ENCODE measurements around the gene TEX53.

DNA sequence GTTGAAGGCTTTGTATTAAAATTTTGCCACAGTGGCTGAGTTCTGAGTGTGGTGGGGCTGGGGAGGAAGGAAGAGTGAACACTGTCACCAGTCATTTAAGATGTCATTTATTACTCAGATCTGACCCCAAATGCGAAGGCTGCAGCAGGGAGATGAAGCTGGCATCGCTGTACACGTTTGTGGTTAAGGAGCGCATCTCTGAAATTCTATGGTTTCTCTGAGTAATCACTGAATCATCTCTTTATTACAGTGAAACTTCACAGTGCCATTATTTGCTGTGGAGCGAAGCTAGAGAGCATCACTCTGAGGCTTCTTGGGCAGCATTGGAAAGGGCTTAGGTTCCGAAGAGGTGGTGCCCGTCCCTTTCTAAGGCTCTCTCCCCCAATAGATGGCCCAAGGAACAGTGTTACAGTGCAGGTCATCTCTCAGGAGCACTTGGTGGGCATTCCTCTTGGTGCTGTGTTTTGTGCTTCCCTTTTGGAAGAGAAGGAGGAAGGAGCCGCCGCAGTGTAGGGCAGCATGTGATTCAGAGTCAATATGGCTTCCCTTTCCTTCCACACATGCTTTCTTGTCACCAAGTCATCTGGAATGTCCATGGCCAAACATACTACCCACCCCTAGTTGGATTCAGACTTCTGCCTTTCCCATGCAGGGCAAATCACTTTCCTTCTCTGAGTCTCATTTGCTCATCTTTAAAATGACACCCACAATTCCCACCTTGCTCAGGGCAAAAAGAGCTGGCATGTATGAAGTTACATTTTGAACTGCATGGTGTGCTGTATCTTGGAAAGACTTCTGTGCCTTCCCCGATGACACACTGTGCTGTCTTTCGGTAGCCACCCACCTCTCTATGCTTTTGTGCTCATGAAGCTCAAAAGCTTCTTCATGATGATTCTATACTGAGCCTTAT lies 33.7 kb upstream of the TEX53 start:
- TF ChIP-seq, protein P1, sequence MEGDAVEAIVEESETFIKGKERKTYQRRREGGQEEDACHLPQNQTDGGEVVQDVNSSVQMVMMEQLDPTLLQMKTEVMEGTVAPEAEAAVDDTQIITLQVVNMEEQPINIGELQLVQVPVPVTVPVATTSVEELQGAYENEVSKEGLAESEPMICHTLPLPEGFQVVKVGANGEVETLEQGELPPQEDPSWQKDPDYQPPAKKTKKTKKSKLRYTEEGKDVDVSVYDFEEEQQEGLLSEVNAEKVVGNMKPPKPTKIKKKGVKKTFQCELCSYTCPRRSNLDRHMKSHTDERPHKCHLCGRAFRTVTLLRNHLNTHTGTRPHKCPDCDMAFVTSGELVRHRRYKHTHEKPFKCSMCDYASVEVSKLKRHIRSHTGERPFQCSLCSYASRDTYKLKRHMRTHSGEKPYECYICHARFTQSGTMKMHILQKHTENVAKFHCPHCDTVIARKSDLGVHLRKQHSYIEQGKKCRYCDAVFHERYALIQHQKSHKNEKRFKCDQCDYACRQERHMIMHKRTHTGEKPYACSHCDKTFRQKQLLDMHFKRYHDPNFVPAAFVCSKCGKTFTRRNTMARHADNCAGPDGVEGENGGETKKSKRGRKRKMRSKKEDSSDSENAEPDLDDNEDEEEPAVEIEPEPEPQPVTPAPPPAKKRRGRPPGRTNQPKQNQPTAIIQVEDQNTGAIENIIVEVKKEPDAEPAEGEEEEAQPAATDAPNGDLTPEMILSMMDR (IDR thresholded peaks at IDR 0.05), result no peak
- no peak for TF ChIP-seq EZH2 (IDR thresholded peaks at IDR 0.05; ENCODE audit: borderline replicate concordance, insufficient read depth, low read depth, low read length, poor library complexity, severe bottlenecking)
